ENCODE measurements around the gene ENTPD6.

GRCh38 chr20:25215521-25215920 is 20.0 kb downstream of the ENTPD6 start:
- TF ChIP-seq POLR2AphosphoS5 (IDR thresholded peaks at IDR 0.05) (no peak), CTCF (IDR thresholded peaks at IDR 0.05) (no peak)

All from transverse colon (tissue), 4 donors.